ENCODE data around the gene TMED7.

The TMED7 gene

GRCh38 chr5:115579216-115579615 is 46.6 kb downstream of the TMED7 start:
- DNase-seq = no peak

- DNase-seq = no peak
These were observed 47.2 kb downstream of the TMED7 start for GRCh38 chr5:115578657-115579056.

- DNase-seq = no peak
These were observed 48.1 kb downstream of the TMED7 start for GRCh38 chr5:115577741-115578140.

- no peak for DNase-seq
These were observed 48.5 kb downstream of the TMED7 start for GRCh38 chr5:115577329-115577728.

- no peak for DNase-seq
These were observed 50.4 kb downstream of the TMED7 start for GRCh38 chr5:115575167-115576070.

- no peak for DNase-seq
These were observed 52.7 kb downstream of the TMED7 start for GRCh38 chr5:115573133-115573532.

GRCh38 chr5:115571441-115571878 is 54.4 kb downstream of the TMED7 start:
- no peak for DNase-seq

GRCh38 chr5:115568668-115569067 is 57.2 kb downstream of the TMED7 start:
- DNase-seq = no peak

GRCh38 chr5:115565233-115565632 is 60.6 kb downstream of the TMED7 start:
- DNase-seq = no peak
